Activated gamma-delta T cell treated with anti-CD3 and anti-CD28 coated beads, Interleukin-2, amount 50 U/mL, for 16 hours (primary cell): ENCODE data around the gene FLCN.

Experiments used
- DNase-seq: peaks from one replicate; pipeline ENCODE4 v3.0.0-alpha.2; 2020; ENCODE audit warnings: low read depth

The FLCN gene

GRCh38 chr17:17236295-17237025 lies 508 bp downstream of the FLCN start:
- no peak for DNase-seq

- DNase-seq: no peak
Observed at GRCh38 chr17:17235212-17236174, 1.5 kb downstream of the FLCN start.

GRCh38 chr17:17232303-17232621 lies 4.7 kb downstream of the FLCN start:
- no peak for DNase-seq

GRCh38 chr17:17231621-17232302 lies 5.2 kb downstream of the FLCN start:
- no peak for DNase-seq

GRCh38 chr17:17229416-17230384 lies 7.3 kb downstream of the FLCN start:
- no peak for DNase-seq

GRCh38 chr17:17228521-17229279 lies 8.3 kb downstream of the FLCN start:
- DNase-seq: no peak

GRCh38 chr17:17227608-17228520 lies 9.1 kb downstream of the FLCN start:
- no peak for DNase-seq

GRCh38 chr17:17226451-17227265 lies 10.3 kb downstream of the FLCN start:
- DNase-seq: no peak

- DNase-seq: no peak
Observed at GRCh38 chr17:17225901-17226300, 11.1 kb downstream of the FLCN start.

- DNase-seq: no peak
Observed at GRCh38 chr17:17224137-17224536, 12.8 kb downstream of the FLCN start.

GRCh38 chr17:17223736-17224135 lies 13.2 kb downstream of the FLCN start:
- no peak for DNase-seq

GRCh38 chr17:17221329-17221728 lies 15.6 kb downstream of the FLCN start:
- DNase-seq: no peak

- DNase-seq: no peak
Observed at GRCh38 chr17:17220529-17220928, 16.4 kb downstream of the FLCN start.

GRCh38 chr17:17217995-17218394 lies 19.0 kb downstream of the FLCN start:
- no peak for DNase-seq

GRCh38 chr17:17216776-17217175 lies 20.2 kb downstream of the FLCN start:
- no peak for DNase-seq

- DNase-seq: no peak
Observed at GRCh38 chr17:17216236-17216635, 20.7 kb downstream of the FLCN start.

- DNase-seq: no peak
Observed at GRCh38 chr17:17215575-17215974, 21.4 kb downstream of the FLCN start.

GRCh38 chr17:17214646-17215436 lies 22.1 kb downstream of the FLCN start:
- DNase-seq: no peak
